ENCODE results near the gene MEOX1.
"Not testable (repeated sequence)": the region's sequence is repeated elsewhere in the genome, so short reads cannot be mapped to it uniquely, and the experiment has no call there.

Gene MEOX1

GRCh38 chr17:43661699-43662412, at the start of gene MEOX1:
TSS of gene MEOX1 (minus strand) at chr17:43661922. CDS start at chr17:43661534, 388 bp downstream.
- DNase-seq (ENCODE audit: low spot score) (peak; percentile 60), FAIRE-seq (peak; percentile 67)

- FAIRE-seq, result no peak
- no peak for DNase-seq (ENCODE audit: low spot score)
These were observed 48.4 kb upstream of the MEOX1 start for GRCh38 chr17:43710101-43710500.

GRCh38 chr17:43709210-43709609, 47.5 kb upstream of the MEOX1 start:
- FAIRE-seq (no peak), DNase-seq (ENCODE audit: low spot score) (no peak)

GRCh38 chr17:43707184-43707583, 45.5 kb upstream of the MEOX1 start:
- FAIRE-seq, result no peak
- DNase-seq (ENCODE audit: low spot score), result no peak

GRCh38 chr17:43706235-43706634, 44.5 kb upstream of the MEOX1 start:
- DNase-seq (ENCODE audit: low spot score) (no peak), FAIRE-seq (no peak)

- no peak for DNase-seq (ENCODE audit: low spot score)
- FAIRE-seq, result no peak
These were observed 41.9 kb upstream of the MEOX1 start for GRCh38 chr17:43703630-43704029.

- DNase-seq (ENCODE audit: low spot score), result no peak
These were observed 40.9 kb upstream of the MEOX1 start for GRCh38 chr17:43702637-43703036.

GRCh38 chr17:43701318-43701743, 39.6 kb upstream of the MEOX1 start:
- DNase-seq (ENCODE audit: low spot score) (peak; percentile 95), FAIRE-seq (peak; percentile 96)

More at GRCh38 chr17:43702637-43703036, 40.9 kb upstream of the MEOX1 start:
- FAIRE-seq, result no peak

GRCh38 chr17:43699438-43699756, 37.7 kb upstream of the MEOX1 start:
- DNase-seq (ENCODE audit: low spot score) (no peak), FAIRE-seq (no peak)

- no peak for FAIRE-seq
These were observed 37.1 kb upstream of the MEOX1 start for GRCh38 chr17:43698678-43699437.

GRCh38 chr17:43697937-43698336, 36.2 kb upstream of the MEOX1 start:
- no peak for FAIRE-seq
- no peak for DNase-seq (ENCODE audit: low spot score)

More at GRCh38 chr17:43698678-43699437, 37.1 kb upstream of the MEOX1 start:
- no peak for DNase-seq (ENCODE audit: low spot score)

- DNase-seq (ENCODE audit: low spot score), result no peak
These were observed 35.2 kb upstream of the MEOX1 start for GRCh38 chr17:43696891-43697290.

GRCh38 chr17:43695970-43696865, 34.5 kb upstream of the MEOX1 start:
- DNase-seq (ENCODE audit: low spot score), result no peak
- no peak for FAIRE-seq

More at GRCh38 chr17:43696891-43697290, 35.2 kb upstream of the MEOX1 start:
- FAIRE-seq, result no peak

- DNase-seq (ENCODE audit: low spot score) (peak; percentile 68), FAIRE-seq (peak; percentile 69)
These were observed 32.6 kb upstream of the MEOX1 start for GRCh38 chr17:43694081-43694870.

GRCh38 chr17:43691317-43691693, 29.6 kb upstream of the MEOX1 start:
- no peak for FAIRE-seq
- DNase-seq (ENCODE audit: low spot score), result no peak

- DNase-seq (ENCODE audit: low spot score), result no peak
- no peak for FAIRE-seq
These were observed 29.0 kb upstream of the MEOX1 start for GRCh38 chr17:43690624-43691316.

GRCh38 chr17:43689814-43690213, 28.1 kb upstream of the MEOX1 start:
- FAIRE-seq (no peak), DNase-seq (ENCODE audit: low spot score) (no peak)

GRCh38 chr17:43689131-43689530, 27.4 kb upstream of the MEOX1 start:
- FAIRE-seq (no peak), DNase-seq (ENCODE audit: low spot score) (no peak)

GRCh38 chr17:43686957-43687356, 25.2 kb upstream of the MEOX1 start:
- not testable (repeated sequence) for DNase-seq (ENCODE audit: low spot score); FAIRE-seq

GRCh38 chr17:43683928-43684653, 22.4 kb upstream of the MEOX1 start:
- FAIRE-seq (no peak), DNase-seq (ENCODE audit: low spot score) (no peak)

Data from RCC 7860 (cell line).